GM21723 (cell line): ENCODE measurements around the gene RPL7L1.
A peak's percentile ranks its signal among the peaks of the same experiment; 100 is the strongest.
"Not testable (repeated sequence)": the region's sequence is repeated elsewhere in the genome, so short reads cannot be mapped to it uniquely, and the experiment has no call there.

Source experiments
- ATAC-seq: cut with Tn5 transposase; IDR thresholded peaks from one replicate; pipeline ENCODE4 v1.9.1; 2021; ENCODE audit warnings: mild to moderate bottlenecking, moderate library complexity; ENCODE audit not compliant: unreplicated experiment

The RPL7L1 gene

DNA sequence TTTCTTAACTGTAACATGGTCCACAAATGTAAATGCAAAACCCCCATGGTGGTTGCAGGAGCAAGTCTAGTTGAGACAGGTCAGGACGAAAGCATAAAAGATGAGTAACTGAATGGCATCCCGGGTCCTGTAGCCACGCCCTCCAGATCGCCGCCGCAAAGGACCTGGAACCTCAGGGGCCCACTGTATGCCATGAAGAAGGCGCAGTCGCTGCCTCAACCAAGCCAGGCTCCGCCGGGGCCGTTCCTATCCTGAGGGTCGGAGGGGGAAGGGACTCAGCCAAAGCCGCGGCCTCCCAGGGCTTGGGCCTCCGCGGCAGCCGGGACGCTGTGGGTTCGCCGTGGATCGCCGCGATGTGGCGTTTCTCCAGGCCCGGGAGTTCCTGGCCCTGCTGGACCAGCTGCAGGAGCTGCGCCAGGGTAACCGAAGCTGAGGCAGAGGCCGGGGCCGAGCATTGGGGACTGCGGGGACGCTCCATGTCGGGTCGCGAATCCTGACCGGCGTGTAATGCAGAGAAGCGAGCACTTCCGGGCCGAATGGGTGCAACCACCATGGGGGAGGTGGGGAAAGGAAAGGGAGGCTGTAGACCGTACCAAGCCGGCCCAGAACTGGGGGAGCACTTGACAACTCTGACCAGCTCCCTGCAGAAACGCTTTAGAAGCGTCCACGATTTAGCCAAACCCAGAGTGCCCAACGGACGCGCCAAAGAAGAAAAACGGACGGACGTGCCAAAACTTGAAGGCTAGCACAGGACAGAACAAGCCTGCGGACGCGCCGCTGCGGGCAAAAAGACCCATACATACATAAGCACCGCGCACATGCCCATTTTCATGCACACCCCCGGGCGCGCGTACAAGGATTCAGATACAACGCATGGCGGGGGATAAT lies 11.1 kb downstream of the RPL7L1 start:
- peak; percentile 95 for ATAC-seq

DNA sequence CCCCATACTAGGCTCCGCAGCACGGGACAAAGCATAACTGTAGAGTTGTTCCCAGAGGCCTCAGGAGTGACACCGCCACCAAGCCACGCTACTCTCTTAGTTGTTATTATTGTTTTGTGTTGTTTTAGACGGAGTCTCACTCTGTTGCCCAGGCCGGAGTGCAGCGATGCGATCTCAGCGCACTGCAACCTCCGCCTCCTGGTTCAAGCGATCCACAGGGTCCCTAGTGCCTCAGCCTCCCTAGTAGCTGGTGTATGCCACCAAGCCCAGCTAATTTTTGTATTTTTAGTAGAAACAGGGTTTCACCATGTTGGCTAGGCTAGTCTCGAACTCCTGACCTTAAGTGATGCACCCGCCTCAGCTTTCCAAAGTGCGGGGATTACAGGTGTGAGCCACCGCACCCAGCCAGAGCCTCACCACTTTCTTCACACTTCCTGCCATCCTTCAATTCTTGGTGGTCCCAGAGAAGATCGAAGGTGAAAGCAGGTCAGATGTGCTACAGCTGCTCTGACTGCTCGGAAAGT lies 11.8 kb downstream of the RPL7L1 start:
- no peak for ATAC-seq

DNA sequence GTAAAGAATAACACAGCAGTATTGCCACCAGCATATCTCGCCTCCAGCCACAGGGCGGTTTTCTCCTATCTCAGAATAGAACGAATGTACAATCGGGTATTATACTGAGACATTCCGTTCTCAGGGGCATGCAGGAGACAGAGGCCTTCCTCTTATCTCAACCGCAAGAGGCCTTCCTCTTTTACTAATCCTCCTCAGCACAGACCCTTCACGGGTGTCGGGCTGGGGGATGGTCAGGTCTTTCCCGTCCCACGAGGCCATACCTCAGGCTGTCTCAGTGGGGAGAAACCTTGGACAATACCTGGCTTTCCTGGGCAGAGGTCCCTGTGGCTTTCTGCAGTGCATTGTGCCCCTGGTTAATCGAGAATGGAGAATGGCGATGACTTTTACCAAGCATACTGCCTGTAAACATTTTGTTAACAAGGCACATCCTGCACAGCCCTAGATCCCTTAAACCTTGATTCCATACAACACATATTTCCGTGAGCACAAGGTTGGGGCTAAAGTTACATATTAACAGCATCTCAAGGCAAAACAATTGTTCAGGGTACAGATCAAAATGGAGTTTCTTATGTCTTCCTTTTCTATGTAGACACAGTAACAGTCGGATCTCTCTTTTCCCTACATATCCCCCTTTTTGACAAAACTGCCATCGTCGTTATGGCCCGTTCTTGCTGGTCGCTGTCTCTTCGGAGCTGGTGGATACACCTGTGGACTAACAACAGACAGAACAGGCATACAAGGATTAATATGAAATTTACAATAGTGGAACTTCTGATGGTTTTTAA lies 14.8 kb downstream of the RPL7L1 start:
- ATAC-seq = not testable (repeated sequence)

- no peak for ATAC-seq
Measured at GRCh38 chr6:42896178-42896719, 16.8 kb downstream of the RPL7L1 start.

GRCh38 chr6:42898891-42899361 lies 19.5 kb downstream of the RPL7L1 start:
- ATAC-seq = no peak

- no peak for ATAC-seq
Measured at GRCh38 chr6:42899871-42900270, 20.5 kb downstream of the RPL7L1 start.

- peak; percentile 70 for ATAC-seq
Measured at GRCh38 chr6:42901538-42901957, 22.1 kb downstream of the RPL7L1 start.

DNA sequence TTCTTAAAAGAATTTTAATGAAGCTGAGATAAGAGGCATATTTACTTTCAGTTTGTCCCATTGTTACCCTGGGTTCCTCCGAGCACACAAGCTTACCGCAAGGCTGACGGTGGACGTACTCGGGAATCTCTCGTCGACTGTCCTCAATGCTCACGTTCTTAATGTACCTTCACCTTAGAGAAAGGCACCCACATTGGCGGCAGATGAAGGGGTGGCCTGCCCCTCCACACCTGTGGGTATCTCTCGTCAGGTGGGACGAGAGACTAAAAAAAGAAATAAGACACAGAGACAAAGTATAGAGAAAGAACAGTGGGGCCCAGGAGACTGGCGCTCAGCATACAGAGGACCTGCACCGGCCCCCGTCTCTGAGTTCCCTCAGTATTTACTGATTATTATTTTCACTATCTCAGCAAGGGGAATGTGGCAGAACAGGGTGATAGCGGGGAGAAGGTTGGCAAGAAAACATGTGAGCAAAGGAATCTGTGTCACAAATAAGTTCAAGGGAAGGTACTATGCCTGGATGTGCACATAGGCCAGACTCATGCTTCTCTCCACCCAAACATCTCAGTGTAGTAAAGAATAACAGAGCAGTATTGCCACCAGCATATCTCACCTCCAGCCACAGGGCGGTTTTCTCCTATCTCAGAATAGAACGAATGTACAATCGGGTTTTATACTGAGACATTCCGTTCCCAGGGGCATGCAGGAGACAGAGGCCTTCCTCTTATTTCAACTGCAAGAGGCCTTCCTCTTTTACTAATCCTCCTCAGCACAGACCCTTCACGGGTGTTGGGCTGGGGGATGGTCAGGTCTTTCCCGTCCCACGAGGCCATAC lies 23.2 kb downstream of the RPL7L1 start:
- not testable (repeated sequence) for ATAC-seq

DNA sequence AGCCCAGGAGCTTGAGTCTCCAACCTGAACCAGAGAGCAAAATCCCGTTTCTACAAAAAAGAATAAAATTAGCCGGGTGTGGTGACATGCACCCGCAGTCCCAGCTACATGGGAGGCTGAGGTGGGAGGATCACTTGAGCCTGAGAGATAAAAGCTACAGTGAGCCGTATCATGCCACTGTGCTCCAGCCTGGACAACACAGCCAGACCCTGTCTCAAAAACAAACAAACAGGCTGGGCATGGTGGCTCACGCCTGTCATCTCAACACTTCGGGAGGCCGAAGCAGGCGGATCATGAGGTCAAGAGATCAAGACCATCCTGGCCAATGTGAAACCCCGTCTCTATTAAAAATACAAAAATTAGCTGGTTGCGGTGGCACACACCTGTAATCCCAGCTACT lies 25.1 kb downstream of the RPL7L1 start:
- no peak for ATAC-seq

DNA sequence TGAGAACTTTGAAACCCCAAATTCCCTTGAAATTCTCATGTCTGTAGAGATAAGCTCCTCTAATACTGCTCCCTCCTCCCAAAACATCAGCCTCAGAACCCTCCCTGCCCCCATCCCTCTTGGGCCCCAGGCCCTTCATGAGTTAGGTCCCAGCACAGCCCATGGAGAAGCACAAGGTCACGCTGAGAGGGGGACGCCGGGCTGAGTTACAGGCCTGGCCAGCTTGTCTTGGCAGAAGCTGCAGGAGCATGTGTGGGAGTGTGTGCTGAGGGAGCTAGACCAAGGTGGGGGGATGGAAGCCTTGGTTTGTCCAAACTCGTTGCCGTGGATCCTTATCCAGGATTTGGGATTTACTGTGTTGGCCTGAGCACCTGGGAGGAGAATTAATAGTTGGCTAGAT lies 27.9 kb downstream of the RPL7L1 start:
- ATAC-seq = no peak

- ATAC-seq = no peak
Measured at GRCh38 chr6:42909835-42910234, 30.4 kb downstream of the RPL7L1 start.

DNA sequence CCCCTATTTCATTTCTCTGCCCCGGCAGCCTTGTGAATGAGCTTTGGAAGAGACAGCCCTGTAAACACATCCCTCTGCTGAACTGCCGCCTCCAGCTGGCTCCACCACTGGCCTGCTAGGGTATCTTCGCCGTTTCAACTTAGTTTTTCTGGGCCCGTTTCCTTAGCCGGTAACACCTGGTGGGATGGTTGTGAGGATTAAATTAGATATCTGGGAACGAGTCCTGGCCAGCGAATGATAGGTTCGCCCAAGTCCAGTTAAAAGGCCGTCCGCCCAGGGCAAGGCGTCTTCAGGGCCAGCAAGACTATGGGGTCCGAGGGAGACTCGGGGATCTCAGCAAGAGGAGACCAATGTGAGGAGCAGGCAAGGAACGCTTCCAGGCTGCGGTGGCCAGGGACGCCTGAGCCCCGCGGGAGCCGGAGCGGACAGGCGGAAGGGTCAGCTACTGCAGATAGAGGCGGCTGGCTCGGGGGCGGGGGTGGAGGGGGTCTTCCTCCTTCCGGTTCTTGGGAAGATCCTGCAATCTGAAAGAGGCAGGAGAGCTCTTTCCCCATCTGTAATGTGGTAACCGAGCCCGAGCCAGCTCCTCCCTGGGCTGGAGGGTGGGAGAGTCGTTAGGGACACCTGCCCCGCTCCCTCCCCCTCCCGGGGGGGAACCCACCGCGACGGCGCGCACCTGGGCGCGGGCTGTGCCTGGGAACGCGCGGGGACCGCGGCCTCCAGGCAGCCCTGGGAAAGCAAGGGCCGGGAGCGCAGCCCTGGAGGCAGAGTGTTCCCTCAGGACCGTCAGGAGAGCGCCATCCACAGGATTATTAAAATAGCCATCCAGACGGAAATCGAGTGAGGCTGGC lies 32.0 kb downstream of the RPL7L1 start:
- no peak for ATAC-seq

- ATAC-seq = no peak
Measured at GRCh38 chr6:42914546-42914945, 35.1 kb downstream of the RPL7L1 start.

GRCh38 chr6:42915732-42916131 lies 36.3 kb downstream of the RPL7L1 start, which contains the start of gene PTCRA:
PTCRA (plus strand) TSS chr6:42916053; CDS start chr6:42916070, 17 bp downstream.
- no peak for ATAC-seq

DNA sequence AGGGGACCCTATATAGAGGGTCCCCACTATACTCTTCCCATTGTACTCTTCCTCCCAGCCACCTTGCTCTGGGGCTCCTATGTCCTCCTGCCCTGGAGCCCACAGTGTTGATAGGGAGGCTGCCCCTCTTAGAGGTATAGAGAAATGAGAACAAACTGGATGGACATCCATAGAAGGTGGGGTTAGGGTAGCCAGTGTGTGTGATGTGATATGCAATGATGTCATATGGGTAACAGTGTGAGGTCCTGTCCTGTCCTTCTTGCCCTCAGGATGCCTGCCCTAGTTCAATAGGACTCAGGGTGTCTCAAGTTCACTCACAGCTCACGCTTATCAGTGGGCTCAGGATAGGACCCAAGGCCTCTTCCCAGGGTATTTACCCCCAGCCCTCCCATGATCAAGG lies 36.9 kb downstream of the RPL7L1 start:
- ATAC-seq = no peak

GRCh38 chr6:42921801-42922200 lies 42.4 kb downstream of the RPL7L1 start:
- ATAC-seq = no peak

DNA sequence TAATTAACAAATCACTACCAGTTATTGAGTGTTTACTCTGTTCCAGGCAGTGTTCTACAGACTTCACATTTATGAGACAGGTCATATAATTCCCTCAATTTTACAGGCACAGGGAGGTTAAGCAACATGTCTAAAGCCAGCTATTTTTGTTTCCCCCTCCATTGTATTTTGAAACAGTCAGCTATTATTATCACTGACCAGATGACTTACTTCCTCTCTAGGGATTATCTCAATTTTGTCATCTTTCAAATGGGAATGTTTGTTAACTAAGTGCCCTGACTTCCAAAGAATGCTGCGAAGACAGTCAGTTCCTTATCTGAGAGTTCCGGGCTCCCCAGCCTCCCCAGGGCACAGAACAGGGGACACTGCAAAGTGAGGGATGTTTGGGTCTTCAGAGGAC lies 44.2 kb downstream of the RPL7L1 start:
- no peak for ATAC-seq

DNA sequence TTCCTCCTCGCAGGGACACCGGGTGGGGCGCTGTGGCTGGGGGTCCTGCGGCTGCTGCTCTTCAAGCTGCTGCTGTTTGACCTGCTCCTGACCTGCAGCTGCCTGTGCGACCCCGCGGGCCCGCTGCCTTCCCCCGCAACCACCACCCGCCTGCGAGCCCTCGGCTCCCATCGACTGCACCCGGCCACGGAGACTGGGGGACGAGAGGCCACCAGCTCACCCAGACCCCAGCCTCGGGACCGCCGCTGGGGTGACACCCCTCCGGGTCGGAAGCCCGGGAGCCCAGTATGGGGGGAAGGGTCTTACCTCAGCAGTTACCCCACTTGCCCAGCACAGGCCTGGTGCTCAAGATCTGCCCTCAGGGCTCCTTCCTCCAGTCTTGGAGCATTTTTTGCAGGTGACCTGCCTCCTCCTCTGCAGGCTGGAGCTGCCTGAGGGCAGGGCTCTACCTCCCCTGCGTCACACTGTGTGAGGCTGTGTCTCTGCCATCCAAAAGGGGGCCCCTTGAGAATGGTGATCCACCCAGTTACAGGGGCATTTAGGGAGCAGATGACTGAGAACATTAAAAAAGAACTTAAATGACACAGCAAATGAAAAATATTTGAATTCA lies 45.9 kb downstream of the RPL7L1 start:
- no peak for ATAC-seq
